Activated CD4-positive, alpha-beta T cell treated with anti-CD3 and anti-CD28 coated beads, Interleukin-2, amount 10 ng/mL, durations not matched to agents 24 days and 14 days (primary cell): ENCODE results near the gene HAX1. TPM values are rescaled to one million over a fixed set of nuclear protein-coding genes. Genes with fewer than 3 reads are reported as not detected.
"Not testable (repeated sequence)": the region's sequence is repeated elsewhere in the genome, so short reads cannot be mapped to it uniquely, and the experiment has no call there.

Experiments
- DNase-seq: peaks from one replicate; pipeline ENCODE4 v3.0.0; 2022
- H3K27ac Mint-ChIP-seq: one replicate; pipeline ENCODE4 v1.8.0; 2022; ENCODE audit warnings: mild to moderate bottlenecking, mixed read lengths
- H3K27me3 Mint-ChIP-seq: one replicate; pipeline ENCODE4 v1.8.0; 2022; ENCODE audit warnings: mixed read lengths
- H3K36me3 Mint-ChIP-seq: one replicate; pipeline ENCODE4 v1.8.0; 2022; ENCODE audit warnings: low read depth, mild to moderate bottlenecking, mixed read lengths
- H3K4me1 Mint-ChIP-seq: one replicate; pipeline ENCODE4 v1.8.0; 2021; ENCODE audit warnings: mixed read lengths
- H3K4me3 Mint-ChIP-seq: one replicate; pipeline ENCODE4 v1.8.0; 2022; ENCODE audit warnings: mild to moderate bottlenecking, moderate library complexity, mixed read lengths
- H3K9me3 Mint-ChIP-seq: one replicate; pipeline ENCODE4 v1.8.0; 2021; ENCODE audit warnings: mixed read lengths
- intact Hi-C: fragments of 100-400 bp; cut with micrococcal nuclease; formaldehyde crosslinking; loops from one replicate; pipeline ENCODE4 v1.15.1; 2023
- total RNA-seq: library from RNA; stranded (reverse); gene quantifications from 2 replicates; pipeline ENCODE4 v1.2.3, GENCODE V29; 2022

HAX1 gene
- total RNA-seq, 1 donor from 2014 or later, result 114 TPM

GRCh38 chr1:154301582-154301981, 29.2 kb downstream of the HAX1 start:
- Mint-ChIP-seq H3K9me3 (no peaks in the 10 kb centered on the region), H3K27me3 (peaks cover 6% of the 10 kb centered on the region), H3K27ac (no peak overlapping the region), H3K4me1 (peaks cover 7% of the 10 kb centered on the region), H3K36me3 (no peaks in the 10 kb centered on the region), H3K4me3 (no peak overlapping the region)
- intact Hi-C loops, result no loop called here
- DNase-seq, result no peak

GRCh38 chr1:154304664-154305337, 32.4 kb downstream of the HAX1 start:
- Mint-ChIP-seq H3K4me3 (no peak overlapping the region), H3K27me3 (no peaks in the 10 kb centered on the region), H3K4me1 (peaks cover 19% of the 10 kb centered on the region), H3K27ac (no peak overlapping the region), H3K36me3 (peaks cover 1% of the 10 kb centered on the region), H3K9me3 (no peaks in the 10 kb centered on the region)
- intact Hi-C loops, result no loop called here
- no peak for DNase-seq

- H3K27me3 Mint-ChIP-seq, result no peaks in the 10 kb centered on the region
- H3K4me3 Mint-ChIP-seq, result no peak overlapping the region
- no peak for DNase-seq
- peaks cover 1% of the 10 kb centered on the region for H3K36me3 Mint-ChIP-seq
- peaks cover 19% of the 10 kb centered on the region for H3K4me1 Mint-ChIP-seq
- no peaks in the 10 kb centered on the region for H3K9me3 Mint-ChIP-seq
- H3K27ac Mint-ChIP-seq, result no peak overlapping the region
- intact Hi-C loops, result no loop called here
Observed at GRCh38 chr1:154306151-154306550, 33.7 kb downstream of the HAX1 start.

- H3K27me3 Mint-ChIP-seq, intact Hi-C loops, H3K9me3 Mint-ChIP-seq, H3K36me3 Mint-ChIP-seq, H3K4me3 Mint-ChIP-seq: not testable (repeated sequence)
- DNase-seq, result peak; percentile 67
- Mint-ChIP-seq H3K4me1 (peaks cover 19% of the 10 kb centered on the region), H3K27ac (peak overlapping the region; percentile 52)
Observed at GRCh38 chr1:154307670-154308270, 35.3 kb downstream of the HAX1 start.

- H3K4me3 Mint-ChIP-seq, H3K9me3 Mint-ChIP-seq, DNase-seq, H3K27me3 Mint-ChIP-seq, H3K36me3 Mint-ChIP-seq, intact Hi-C loops, H3K27ac Mint-ChIP-seq: not testable (repeated sequence)
- H3K4me1 Mint-ChIP-seq, result peaks cover 19% of the 10 kb centered on the region
Observed at GRCh38 chr1:154309136-154309535, 36.7 kb downstream of the HAX1 start.

GRCh38 chr1:154312229-154313065, 40.0 kb downstream of the HAX1 start:
- H3K27me3 Mint-ChIP-seq, DNase-seq, H3K36me3 Mint-ChIP-seq, H3K4me3 Mint-ChIP-seq, H3K4me1 Mint-ChIP-seq, intact Hi-C loops, H3K9me3 Mint-ChIP-seq, H3K27ac Mint-ChIP-seq: not testable (repeated sequence)

DNA sequence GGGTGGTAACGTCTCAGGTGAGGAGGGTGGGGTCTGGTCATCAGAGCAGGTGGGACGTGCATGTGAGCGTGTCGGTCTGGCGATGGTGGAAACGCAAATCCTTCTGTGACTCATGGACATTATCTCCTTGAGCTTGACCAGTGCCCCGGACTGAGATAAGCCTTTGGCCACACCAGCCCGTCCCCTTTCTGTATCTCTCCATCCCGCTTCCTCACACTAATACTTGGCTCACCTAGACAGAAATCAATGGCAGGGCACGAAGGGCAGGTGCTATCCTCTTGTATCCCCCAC, 40.6 kb downstream of the HAX1 start:
- peaks cover 7% of the 10 kb centered on the region for H3K27me3 Mint-ChIP-seq
- intact Hi-C loops, result no loop called here
- no peak overlapping the region for H3K4me3 Mint-ChIP-seq
- peaks cover 1% of the 10 kb centered on the region for H3K36me3 Mint-ChIP-seq
- DNase-seq, result no peak
- H3K9me3 Mint-ChIP-seq, result peaks cover 8% of the 10 kb centered on the region
- no peak overlapping the region for H3K27ac Mint-ChIP-seq
- H3K4me1 Mint-ChIP-seq, result peaks cover 4% of the 10 kb centered on the region

- intact Hi-C loops, H3K36me3 Mint-ChIP-seq, H3K4me3 Mint-ChIP-seq, H3K4me1 Mint-ChIP-seq, DNase-seq, H3K27ac Mint-ChIP-seq: not testable (repeated sequence)
- Mint-ChIP-seq H3K27me3 (peaks cover 11% of the 10 kb centered on the region), H3K9me3 (peaks cover 12% of the 10 kb centered on the region)
Observed at GRCh38 chr1:154314226-154314625, 41.8 kb downstream of the HAX1 start.

DNA sequence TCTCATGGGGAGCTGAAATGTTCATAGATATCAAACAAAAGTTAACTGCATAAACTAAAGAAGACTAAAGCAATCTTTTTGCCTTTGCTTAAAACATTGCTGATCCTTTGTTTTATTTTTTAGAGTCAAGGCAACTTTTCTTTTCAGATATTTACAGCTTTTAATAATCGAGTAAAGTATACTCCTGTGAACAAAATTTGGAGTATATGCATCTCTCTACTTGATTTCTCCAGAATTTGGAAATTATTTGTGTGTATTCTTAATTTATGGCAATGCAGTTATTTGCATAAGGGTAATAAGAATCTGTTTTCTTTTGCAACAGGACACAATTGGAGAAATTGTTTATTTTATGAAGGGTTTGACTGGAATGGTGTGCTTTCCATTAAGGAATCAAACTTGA, 44.3 kb downstream of the HAX1 start:
- peaks cover 16% of the 10 kb centered on the region for H3K27me3 Mint-ChIP-seq
- no peak for DNase-seq
- intact Hi-C loops, result no loop called here
- H3K9me3 Mint-ChIP-seq, result peaks cover 12% of the 10 kb centered on the region
- no peaks in the 10 kb centered on the region for H3K36me3 Mint-ChIP-seq
- no peak overlapping the region for H3K27ac Mint-ChIP-seq
- no peaks in the 10 kb centered on the region for H3K4me1 Mint-ChIP-seq
- no peak overlapping the region for H3K4me3 Mint-ChIP-seq

DNA sequence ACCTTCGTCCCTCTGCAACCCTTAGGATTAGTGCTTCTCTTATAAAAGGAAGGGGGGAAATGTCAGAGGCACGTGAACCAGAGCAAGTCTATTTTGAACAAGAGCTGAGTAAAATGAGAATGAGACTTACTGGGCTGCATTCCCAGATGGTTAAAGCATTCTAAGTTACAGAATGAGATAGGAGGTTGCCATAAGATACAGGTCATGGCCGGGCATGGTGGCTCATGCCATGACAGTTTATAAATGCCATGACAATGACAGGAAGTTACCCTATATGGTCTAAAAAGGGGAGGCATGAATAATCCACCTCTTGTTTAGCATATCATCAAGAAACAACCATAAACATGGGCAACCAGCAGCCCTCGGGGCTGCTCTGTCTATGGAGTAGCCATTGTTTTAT, 46.0 kb downstream of the HAX1 start:
- Mint-ChIP-seq H3K9me3 (peaks cover 12% of the 10 kb centered on the region), H3K27ac (no peak overlapping the region), H3K4me1 (no peaks in the 10 kb centered on the region), H3K4me3 (no peak overlapping the region), H3K36me3 (no peaks in the 10 kb centered on the region), H3K27me3 (peaks cover 27% of the 10 kb centered on the region)
- intact Hi-C loops, result no loop called here
- no peak for DNase-seq

DNA sequence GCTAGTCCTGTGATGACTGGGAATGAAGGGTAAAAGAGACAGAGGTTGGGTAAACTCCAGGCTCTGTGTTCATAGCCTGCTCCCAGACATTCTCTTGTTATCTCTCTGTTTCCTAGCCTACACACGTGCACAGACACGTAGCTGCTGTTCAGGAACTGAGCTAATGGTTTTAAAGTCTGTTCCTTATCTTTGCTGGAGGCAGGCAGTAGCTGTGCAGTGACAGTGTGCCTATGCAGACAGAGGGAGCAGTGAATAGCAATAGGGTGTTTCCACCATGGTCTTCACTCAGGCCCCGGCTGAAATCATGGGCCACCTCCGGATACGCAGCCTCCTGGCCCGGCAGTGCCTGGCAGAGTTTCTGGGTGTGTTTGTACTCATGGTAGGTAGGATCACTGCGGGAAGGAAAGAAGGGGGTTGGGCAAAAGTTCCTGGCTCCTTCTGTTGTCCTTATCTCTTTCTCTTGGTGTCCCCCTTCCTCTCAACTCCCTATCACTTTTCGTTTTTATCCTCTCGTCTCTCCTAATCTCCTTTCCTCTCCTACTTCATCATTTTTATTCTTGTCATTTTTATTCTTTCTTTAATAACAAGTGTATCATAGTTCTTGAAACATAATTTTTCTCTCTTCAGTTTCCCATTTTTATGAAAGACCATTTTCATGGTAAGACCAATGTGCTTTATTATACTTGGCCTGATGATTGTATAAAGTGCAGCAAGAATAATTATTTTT, 48.6 kb downstream of the HAX1 start, which contains the start of gene AQP10:
AQP10 (plus strand) TSS at position 212 of the 727 bp plus-strand sequence; CDS start at position 275, 63 bp downstream.
- Mint-ChIP-seq H3K36me3 (no peaks in the 10 kb centered on the region), H3K27ac (no peak within 1 kb of the TSS), H3K9me3 (peaks cover 12% of the 10 kb centered on the region), H3K4me1 (peaks cover 6% of the 10 kb centered on the region), H3K27me3 (peaks cover 32% of the 10 kb centered on the region), H3K4me3 (no peak within 1 kb of the TSS)
- no peak for DNase-seq
- intact Hi-C loops, result no loop called here

- H3K27ac Mint-ChIP-seq, H3K36me3 Mint-ChIP-seq, intact Hi-C loops, H3K4me3 Mint-ChIP-seq, DNase-seq, H3K4me1 Mint-ChIP-seq: not testable (repeated sequence)
- H3K9me3 Mint-ChIP-seq, result peaks cover 12% of the 10 kb centered on the region
- peaks cover 32% of the 10 kb centered on the region for H3K27me3 Mint-ChIP-seq
Observed at GRCh38 chr1:154321609-154321934, 49.1 kb downstream of the HAX1 start.

DNA sequence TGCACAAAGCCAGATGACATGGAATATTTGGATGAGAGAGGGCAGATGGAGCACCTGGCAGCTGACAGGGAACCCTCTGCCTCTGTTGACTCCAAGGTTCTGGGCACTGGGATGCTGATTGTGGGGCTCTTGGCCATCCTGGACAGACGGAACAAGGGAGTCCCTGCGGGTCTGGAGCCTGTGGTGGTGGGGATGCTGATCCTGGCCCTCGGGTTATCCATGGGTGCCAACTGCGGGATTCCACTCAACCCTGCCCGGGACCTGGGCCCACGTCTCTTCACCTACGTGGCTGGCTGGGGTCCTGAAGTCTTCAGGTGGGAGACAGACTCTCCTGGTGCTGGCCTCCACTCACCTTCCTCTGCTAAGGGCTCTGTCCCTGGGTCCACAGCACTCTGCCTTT, 51.1 kb downstream of the HAX1 start:
- Mint-ChIP-seq H3K4me1 (peaks cover 23% of the 10 kb centered on the region), H3K27ac (no peak overlapping the region), H3K27me3 (peaks cover 21% of the 10 kb centered on the region), H3K4me3 (no peak overlapping the region), H3K36me3 (no peaks in the 10 kb centered on the region), H3K9me3 (no peaks in the 10 kb centered on the region)
- intact Hi-C loops, result no loop called here
- peak; percentile 53 for DNase-seq

DNA sequence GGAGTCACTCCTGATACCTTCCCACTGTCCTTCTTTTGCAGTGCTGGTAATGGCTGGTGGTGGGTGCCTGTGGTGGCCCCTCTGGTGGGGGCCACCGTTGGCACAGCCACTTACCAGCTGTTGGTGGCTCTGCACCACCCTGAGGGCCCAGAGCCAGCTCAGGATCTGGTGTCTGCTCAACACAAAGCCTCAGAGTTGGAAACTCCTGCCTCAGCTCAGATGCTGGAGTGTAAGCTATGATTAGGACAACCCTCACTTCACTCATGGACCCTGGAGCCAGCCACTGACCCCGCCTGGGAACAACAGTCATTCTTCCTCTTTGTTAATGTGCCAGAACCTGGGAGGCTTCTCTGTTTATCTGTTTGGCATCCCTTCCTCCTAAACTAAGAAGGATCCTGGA, 51.8 kb downstream of the HAX1 start:
- no peaks in the 10 kb centered on the region for H3K36me3 Mint-ChIP-seq
- DNase-seq, result no peak
- intact Hi-C loops, result loop anchor here (2.0 kb wide), 1 partner anchor 83 kb away; no protein-coding TSS in a partner anchor
- no peak overlapping the region for H3K27ac Mint-ChIP-seq
- H3K9me3 Mint-ChIP-seq, result no peaks in the 10 kb centered on the region
- H3K27me3 Mint-ChIP-seq, result peaks cover 21% of the 10 kb centered on the region
- peaks cover 27% of the 10 kb centered on the region for H3K4me1 Mint-ChIP-seq
- H3K4me3 Mint-ChIP-seq, result peak overlapping the region; percentile 98
